ENCODE measurements around the gene AP1M2. TPM values are rescaled to one million over a fixed set of nuclear protein-coding genes. Genes with fewer than 3 reads are reported as not detected.

Gene AP1M2
- total and polyA plus RNA-seq, 2 donors (not counting 3 experiments of a cell fraction or from before 2014, with no cell fraction given), result 0.19 TPM; not detected in 1

DNA sequence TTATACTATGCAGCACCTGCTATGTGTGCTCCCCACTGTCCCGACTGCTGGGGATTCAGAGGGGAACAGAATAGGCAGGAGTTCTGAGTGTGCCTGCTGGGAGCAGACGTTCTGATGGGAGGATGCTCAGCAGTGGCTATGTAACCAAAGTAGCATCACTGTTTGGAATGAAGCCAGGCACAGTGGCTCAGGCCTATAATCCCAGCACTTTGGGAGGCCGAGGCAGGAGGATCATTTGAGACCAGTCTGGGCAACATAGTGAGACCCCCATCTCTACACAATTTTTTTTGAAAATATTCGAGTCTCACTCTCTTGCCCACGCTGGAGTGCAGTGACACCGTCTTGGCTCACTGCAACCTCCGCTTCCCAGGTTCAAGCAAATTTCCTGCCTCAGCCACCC, 37.4 kb downstream of the AP1M2 start:
- dilution Hi-C loops (cut with MboI; ENCODE audit: extremely low pct_ligation_motif_present, low sequenced_read_pairs), result no loop called here
- H3K27me3 ChIP-seq (ENCODE audit: control insufficient read depth in 2 of 2, insufficient read depth in 2 of 2, low read length in 2 of 2), result no peaks in the 10 kb centered on the region
- TF ChIP-seq CTCF (IDR thresholded peaks at IDR 0.05; ENCODE audit: extremely low read depth in 1 of 2, insufficient read depth in 1 of 2, low read depth in 1 of 2, low read length in 2 of 2), result no peak
- no peak for TF ChIP-seq MYC (IDR thresholded peaks at IDR 0.05; ENCODE audit: low read depth, low read length)
- TF ChIP-seq FOS (IDR thresholded peaks at IDR 0.05; ENCODE audit: borderline replicate concordance, insufficient read depth, low read length), result no peak
- TF ChIP-seq POLR2A (IDR thresholded peaks at IDR 0.05; ENCODE audit: low read depth, low read length), result no peak
- TF ChIP-seq GATA2 (IDR thresholded peaks at IDR 0.05; ENCODE audit: insufficient read depth, insufficient read length, low read depth, low read length), result no peak
- no peak for TF ChIP-seq POLR2AphosphoS5 (IDR thresholded peaks at IDR 0.05; ENCODE audit: insufficient read depth, low read depth, low read length)
- TF ChIP-seq JUN (IDR thresholded peaks at IDR 0.05; ENCODE audit: borderline replicate concordance, insufficient read depth, insufficient read length, low read depth), result no peak
- no peak for TF ChIP-seq EZH2 (IDR thresholded peaks at IDR 0.05; ENCODE audit: borderline replicate concordance, low read depth, low read length, severe bottlenecking)
- TF ChIP-seq MAX (IDR thresholded peaks at IDR 0.05; ENCODE audit: insufficient read depth, insufficient read length), result no peak
- ChIA-PET CTCF (no interaction called here), POLR2A (no interaction called here)
- H3K36me3 ChIP-seq (ENCODE audit: control insufficient read depth in 2 of 2, extremely low read depth in 1 of 2, insufficient read depth in 2 of 2, low read length in 2 of 2), result peaks cover 4 to 31% of the 10 kb centered on the region in 2 experiments
- intact Hi-C loops (cut with micrococcal nuclease), result no loop called here
- no peaks in the 10 kb centered on the region for H3K9me1 ChIP-seq (replicated peaks; ENCODE audit: control insufficient read depth, extremely low read depth, insufficient read depth, low read length)
- no peak overlapping the region for H3K4me2 ChIP-seq (ENCODE audit: insufficient read depth, low read length)
- H3K9me3 ChIP-seq (replicated peaks; ENCODE audit: control insufficient read depth, insufficient read depth, low read length), result no peaks in the 10 kb centered on the region
- BruUV-seq (replicated peaks), result no TSS peak
- peaks cover 2% of the 10 kb centered on the region for H3K79me2 ChIP-seq (ENCODE audit: control insufficient read depth, insufficient read depth, low read length)
- no peak for DNase-seq (ENCODE audit: low read depth, low spot score)
- H3K4me1 ChIP-seq (ENCODE audit: control insufficient read depth, extremely low read depth, insufficient read depth, low read length), result no peaks in the 10 kb centered on the region
- no peak overlapping the region for H3K9ac ChIP-seq (replicated peaks; ENCODE audit: extremely low read depth, insufficient read depth, low read length)
- H3K4me3 ChIP-seq (replicated peaks in 1 of 3; ENCODE audit: insufficient read depth in 1 of 3, low read depth in 1 of 3, low read length in 3 of 3), result no peak overlapping the region
- H3K27ac ChIP-seq (ENCODE audit: insufficient read depth, low read depth, low read length), result no peak overlapping the region
- no peak overlapping the region for H2AFZ ChIP-seq (ENCODE audit: low read depth, low read length)
- no peaks in the 10 kb centered on the region for H4K20me1 ChIP-seq (replicated peaks; ENCODE audit: control insufficient read depth, extremely low read depth, insufficient read depth, low read length)
- FAIRE-seq, result no peak

Measured in endothelial cell of umbilical vein (primary cell).